Measurements from ENCODE around the gene C16orf89.

The C16orf89 gene

GRCh38 chr16:5019775-5020174, 46.0 kb downstream of the C16orf89 start:
- TF ChIP-seq SIN3A (IDR thresholded peaks at IDR 0.05; ENCODE audit: borderline replicate concordance, insufficient read depth, low read length) = no peak
- TF ChIP-seq, protein P1, sequence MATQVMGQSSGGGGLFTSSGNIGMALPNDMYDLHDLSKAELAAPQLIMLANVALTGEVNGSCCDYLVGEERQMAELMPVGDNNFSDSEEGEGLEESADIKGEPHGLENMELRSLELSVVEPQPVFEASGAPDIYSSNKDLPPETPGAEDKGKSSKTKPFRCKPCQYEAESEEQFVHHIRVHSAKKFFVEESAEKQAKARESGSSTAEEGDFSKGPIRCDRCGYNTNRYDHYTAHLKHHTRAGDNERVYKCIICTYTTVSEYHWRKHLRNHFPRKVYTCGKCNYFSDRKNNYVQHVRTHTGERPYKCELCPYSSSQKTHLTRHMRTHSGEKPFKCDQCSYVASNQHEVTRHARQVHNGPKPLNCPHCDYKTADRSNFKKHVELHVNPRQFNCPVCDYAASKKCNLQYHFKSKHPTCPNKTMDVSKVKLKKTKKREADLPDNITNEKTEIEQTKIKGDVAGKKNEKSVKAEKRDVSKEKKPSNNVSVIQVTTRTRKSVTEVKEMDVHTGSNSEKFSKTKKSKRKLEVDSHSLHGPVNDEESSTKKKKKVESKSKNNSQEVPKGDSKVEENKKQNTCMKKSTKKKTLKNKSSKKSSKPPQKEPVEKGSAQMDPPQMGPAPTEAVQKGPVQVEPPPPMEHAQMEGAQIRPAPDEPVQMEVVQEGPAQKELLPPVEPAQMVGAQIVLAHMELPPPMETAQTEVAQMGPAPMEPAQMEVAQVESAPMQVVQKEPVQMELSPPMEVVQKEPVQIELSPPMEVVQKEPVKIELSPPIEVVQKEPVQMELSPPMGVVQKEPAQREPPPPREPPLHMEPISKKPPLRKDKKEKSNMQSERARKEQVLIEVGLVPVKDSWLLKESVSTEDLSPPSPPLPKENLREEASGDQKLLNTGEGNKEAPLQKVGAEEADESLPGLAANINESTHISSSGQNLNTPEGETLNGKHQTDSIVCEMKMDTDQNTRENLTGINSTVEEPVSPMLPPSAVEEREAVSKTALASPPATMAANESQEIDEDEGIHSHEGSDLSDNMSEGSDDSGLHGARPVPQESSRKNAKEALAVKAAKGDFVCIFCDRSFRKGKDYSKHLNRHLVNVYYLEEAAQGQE (IDR thresholded peaks at IDR 0.05; ENCODE audit: insufficient read depth in 1 of 2, low read depth in 2 of 2, low read length in 2 of 2) = no peak
- no peak for TF ChIP-seq FOXP2 (optimal IDR thresholded peaks at IDR 0.05; ENCODE audit: borderline replicate concordance, extremely low read depth, extremely low read length, insufficient read depth)
- no peak for TF ChIP-seq POLR2AphosphoS5 (IDR thresholded peaks at IDR 0.05; ENCODE audit: low read depth, low read length)
- no peak for TF ChIP-seq TAF1 (IDR thresholded peaks at IDR 0.05; ENCODE audit: borderline replicate concordance, insufficient read depth, low read length)

DNA sequence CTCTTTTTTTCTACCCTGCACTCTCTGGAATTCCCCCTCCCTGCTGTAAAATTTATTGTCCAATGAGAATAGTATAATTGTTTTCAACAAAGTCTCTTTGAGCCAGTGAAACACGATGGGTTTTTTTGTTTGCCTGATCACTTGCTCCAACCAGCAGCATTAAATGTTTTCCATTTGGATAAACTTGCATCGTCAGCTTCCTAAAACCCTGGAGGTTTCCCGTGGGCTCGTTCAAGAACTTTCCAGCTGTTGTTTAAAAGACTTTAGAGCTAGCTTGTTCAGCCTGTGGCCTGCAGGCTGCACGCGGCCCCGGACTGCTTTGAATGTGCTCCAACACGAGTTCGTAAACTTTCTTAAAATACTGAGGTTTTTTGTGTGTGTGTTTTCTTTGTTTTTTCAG, 47.0 kb downstream of the C16orf89 start:
- TF ChIP-seq, protein P1 (IDR thresholded peaks at IDR 0.05; ENCODE audit: insufficient read depth in 1 of 2, low read depth in 2 of 2, low read length in 2 of 2) = no peak
- TF ChIP-seq FOXP2 (optimal IDR thresholded peaks at IDR 0.05; ENCODE audit: borderline replicate concordance, extremely low read depth, extremely low read length, insufficient read depth) (no peak), POLR2AphosphoS5 (IDR thresholded peaks at IDR 0.05; ENCODE audit: low read depth, low read length) (no peak), TAF1 (IDR thresholded peaks at IDR 0.05; ENCODE audit: borderline replicate concordance, insufficient read depth, low read length) (no peak)

DNA sequence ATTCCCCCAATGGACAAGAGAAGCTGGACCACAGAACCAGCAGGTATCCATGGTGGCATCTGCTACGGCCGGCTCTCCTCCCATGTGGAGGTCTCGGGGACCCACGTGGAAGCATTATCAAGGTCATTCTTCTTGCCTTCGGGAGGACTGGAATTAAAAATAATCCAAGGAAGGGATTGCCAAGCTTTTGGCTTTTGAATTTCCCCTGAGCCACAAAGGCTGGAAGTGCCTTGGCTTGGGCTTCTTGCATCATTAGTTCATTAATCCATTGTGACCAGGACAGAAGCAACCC, 48.1 kb downstream of the C16orf89 start:
- no peak for TF ChIP-seq TAF1 (IDR thresholded peaks at IDR 0.05; ENCODE audit: borderline replicate concordance, insufficient read depth, low read length)
- TF ChIP-seq, protein P1 (IDR thresholded peaks at IDR 0.05; ENCODE audit: insufficient read depth in 1 of 2, low read depth in 2 of 2, low read length in 2 of 2) = no peak
- no peak for TF ChIP-seq POLR2AphosphoS5 (IDR thresholded peaks at IDR 0.05; ENCODE audit: low read depth, low read length)
- TF ChIP-seq FOXP2 (optimal IDR thresholded peaks at IDR 0.05; ENCODE audit: borderline replicate concordance, extremely low read depth, extremely low read length, insufficient read depth) = no peak
- no peak for TF ChIP-seq SIN3A (IDR thresholded peaks at IDR 0.05; ENCODE audit: borderline replicate concordance, insufficient read depth, low read length)

- no peak for TF ChIP-seq POLR2AphosphoS5 (IDR thresholded peaks at IDR 0.05; ENCODE audit: low read depth, low read length)
- TF ChIP-seq SIN3A (IDR thresholded peaks at IDR 0.05; ENCODE audit: borderline replicate concordance, insufficient read depth, low read length) = no peak
- no peak for TF ChIP-seq TAF1 (IDR thresholded peaks at IDR 0.05; ENCODE audit: borderline replicate concordance, insufficient read depth, low read length)
- TF ChIP-seq, protein P1 (IDR thresholded peaks at IDR 0.05; ENCODE audit: insufficient read depth in 1 of 2, low read depth in 2 of 2, low read length in 2 of 2) = no peak
- no peak for TF ChIP-seq FOXP2 (optimal IDR thresholded peaks at IDR 0.05; ENCODE audit: borderline replicate concordance, extremely low read depth, extremely low read length, insufficient read depth)
Observed at GRCh38 chr16:5016967-5017677, 48.6 kb downstream of the C16orf89 start.

DNA sequence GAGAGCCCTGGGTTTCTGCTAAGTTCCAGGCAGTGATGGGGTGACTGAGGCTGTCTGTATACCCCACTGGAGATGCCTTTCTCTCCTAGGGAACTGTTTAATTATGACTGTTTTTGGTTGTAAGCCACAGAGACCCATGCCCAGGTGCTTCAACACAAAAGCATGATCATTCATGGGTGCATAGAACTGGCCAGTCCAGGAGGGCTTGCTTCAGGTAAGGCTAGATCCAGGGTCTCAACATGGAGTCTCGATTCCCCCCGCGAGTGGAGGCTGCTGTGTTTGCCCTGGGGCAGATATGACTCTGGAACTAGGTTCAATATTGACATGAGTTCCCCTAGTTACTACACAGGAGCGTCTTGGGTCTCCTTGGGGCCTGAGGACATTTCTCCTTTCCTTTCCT, 49.9 kb downstream of the C16orf89 start:
- TF ChIP-seq POLR2AphosphoS5 (IDR thresholded peaks at IDR 0.05; ENCODE audit: low read depth, low read length) = no peak
- no peak for TF ChIP-seq TAF1 (IDR thresholded peaks at IDR 0.05; ENCODE audit: borderline replicate concordance, insufficient read depth, low read length)
- TF ChIP-seq FOXP2 (optimal IDR thresholded peaks at IDR 0.05; ENCODE audit: borderline replicate concordance, extremely low read depth, extremely low read length, insufficient read depth) = no peak
- TF ChIP-seq, protein P1 (IDR thresholded peaks at IDR 0.05; ENCODE audit: insufficient read depth in 1 of 2, low read depth in 2 of 2, low read length in 2 of 2) = no peak
